Stimulated activated naive CD8-positive, alpha-beta T cell treated with anti-CD3 and anti-CD28 coated beads, Interleukin-15, Interleukin-2, amounts not matched to agents 100 ng/mL and 50 ng/mL, for 24 hours (primary cell): ENCODE measurements around the gene ATP6V1A.

Experiments
- H3K27ac Mint-ChIP-seq: one replicate; pipeline ENCODE4 v1.8.0; 2021; ENCODE audit warnings: mild to moderate bottlenecking, mixed read lengths
- H3K27me3 Mint-ChIP-seq: one replicate; pipeline ENCODE4 v1.8.0; 2021; ENCODE audit warnings: mixed read lengths
- H3K36me3 Mint-ChIP-seq: one replicate; pipeline ENCODE4 v1.8.0; 2021; ENCODE audit warnings: low read depth, mixed read lengths
- H3K4me1 Mint-ChIP-seq: one replicate; pipeline ENCODE4 v1.8.0; 2021; ENCODE audit warnings: low read depth, mixed read lengths
- H3K4me3 Mint-ChIP-seq: one replicate; pipeline ENCODE4 v1.8.0; 2021; ENCODE audit warnings: mild to moderate bottlenecking, mixed read lengths
- H3K9me3 Mint-ChIP-seq: one replicate; pipeline ENCODE4 v1.8.0; 2021; ENCODE audit warnings: mixed read lengths

The ATP6V1A gene

GRCh38 chr3:113746548-113747282 lies at the start of gene ATP6V1A:
TSS of gene ATP6V1A (plus strand) at chr3:113747035. CDS start at chr3:113778754, 31,719 bp downstream.
- peak within 1 kb of the TSS; percentile 99 for H3K4me3 Mint-ChIP-seq
- H3K9me3 Mint-ChIP-seq: no peaks in the 10 kb centered on the region
- H3K27ac Mint-ChIP-seq: peak within 1 kb of the TSS; percentile 100
- H3K4me1 Mint-ChIP-seq: peaks cover 75% of the 10 kb centered on the region
- H3K36me3 Mint-ChIP-seq: peaks cover 34% of the 10 kb centered on the region
- no peaks in the 10 kb centered on the region for H3K27me3 Mint-ChIP-seq

DNA sequence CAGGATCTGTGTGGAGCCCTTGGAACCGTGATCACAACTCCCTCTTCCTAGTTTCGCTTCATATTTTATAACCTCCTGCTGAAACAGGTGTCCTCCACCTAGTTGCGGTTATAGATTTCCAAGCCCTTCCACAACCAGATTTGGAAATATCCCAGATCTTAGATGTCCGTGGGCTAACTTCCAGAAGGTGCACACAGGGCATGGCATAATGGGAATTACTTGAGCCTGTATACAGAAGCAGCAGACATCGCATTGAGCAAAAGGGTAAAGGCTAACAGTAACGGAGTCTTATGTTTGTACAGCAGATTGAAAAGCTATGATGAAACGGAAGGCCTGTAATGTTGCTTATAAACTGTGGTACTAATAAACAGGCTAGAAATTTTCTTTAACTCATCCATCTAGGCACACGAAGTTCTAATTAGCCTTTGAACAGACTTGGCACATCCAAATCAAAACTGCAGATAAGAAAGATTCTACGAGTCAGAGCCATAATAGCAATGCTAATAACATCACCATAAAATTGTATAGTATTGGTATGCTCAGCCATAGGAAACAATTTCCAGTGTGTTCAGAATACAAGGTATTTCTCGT lies 49.2 kb upstream of the ATP6V1A start:
- Mint-ChIP-seq H3K27ac (no peak overlapping the region), H3K36me3 (peaks cover 3% of the 10 kb centered on the region), H3K9me3 (no peaks in the 10 kb centered on the region), H3K27me3 (no peaks in the 10 kb centered on the region), H3K4me3 (no peak overlapping the region), H3K4me1 (peaks cover 24% of the 10 kb centered on the region)

DNA sequence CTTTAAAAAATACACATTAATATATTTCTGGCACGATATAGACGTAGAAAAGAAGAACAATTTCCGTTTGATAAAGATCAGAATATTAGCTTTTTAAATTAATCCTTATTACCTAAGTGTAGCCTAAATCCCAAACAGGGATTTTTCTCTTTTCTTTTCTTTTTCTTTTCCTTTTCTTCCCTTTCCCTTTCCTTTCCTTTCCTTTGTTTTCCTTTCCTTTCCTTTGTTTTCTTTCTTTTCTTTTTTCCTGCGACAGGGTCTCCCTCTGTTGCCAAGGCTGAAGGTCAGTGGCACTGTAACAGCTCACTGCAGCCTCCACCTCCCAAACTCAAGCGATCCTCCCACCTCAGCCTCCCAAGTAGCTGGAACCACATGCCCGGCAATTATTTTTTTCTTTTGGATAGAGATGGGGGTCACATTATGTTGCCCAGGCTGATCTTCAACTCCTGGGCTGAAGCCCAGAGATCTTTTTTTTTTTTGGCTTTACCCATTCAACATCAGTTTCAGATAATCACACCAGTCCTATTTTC lies 48.6 kb upstream of the ATP6V1A start:
- H3K4me1 Mint-ChIP-seq: peaks cover 21% of the 10 kb centered on the region
- H3K27ac Mint-ChIP-seq: peak overlapping the region; percentile 85
- H3K9me3 Mint-ChIP-seq: no peaks in the 10 kb centered on the region
- H3K4me3 Mint-ChIP-seq: no peak overlapping the region
- H3K36me3 Mint-ChIP-seq: peaks cover 3% of the 10 kb centered on the region
- no peaks in the 10 kb centered on the region for H3K27me3 Mint-ChIP-seq

GRCh38 chr3:113698956-113699355 lies 47.9 kb upstream of the ATP6V1A start:
- H3K27ac Mint-ChIP-seq: peak overlapping the region; percentile 45
- H3K9me3 Mint-ChIP-seq: no peaks in the 10 kb centered on the region
- H3K36me3 Mint-ChIP-seq: peaks cover 3% of the 10 kb centered on the region
- H3K4me3 Mint-ChIP-seq: peak overlapping the region; percentile 58
- H3K4me1 Mint-ChIP-seq: peaks cover 15% of the 10 kb centered on the region
- no peaks in the 10 kb centered on the region for H3K27me3 Mint-ChIP-seq

DNA sequence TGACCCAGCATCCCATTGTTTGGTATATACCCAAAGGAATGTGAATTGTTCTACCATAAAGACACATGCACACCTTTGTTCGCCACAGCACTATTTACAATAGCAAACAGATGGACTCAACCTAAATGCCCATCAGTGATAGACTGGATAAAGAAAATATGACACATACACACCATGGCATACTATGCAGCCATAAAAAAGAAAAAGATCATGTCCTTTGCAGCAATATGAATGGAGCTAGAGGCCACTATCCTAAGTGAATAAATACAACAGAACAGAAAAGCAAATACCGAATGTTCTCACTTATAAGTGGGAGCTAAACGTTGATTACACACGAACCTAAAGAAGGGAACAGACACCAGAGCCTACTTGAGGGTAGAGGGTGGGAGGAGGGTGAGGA lies 39.0 kb upstream of the ATP6V1A start:
- peaks cover 7% of the 10 kb centered on the region for H3K27me3 Mint-ChIP-seq
- no peak overlapping the region for H3K27ac Mint-ChIP-seq

GRCh38 chr3:113712129-113712528 lies 34.7 kb upstream of the ATP6V1A start:
- H3K4me1 Mint-ChIP-seq: peaks cover 4% of the 10 kb centered on the region
- H3K27me3 Mint-ChIP-seq: peaks cover 6% of the 10 kb centered on the region
- no peak overlapping the region for H3K27ac Mint-ChIP-seq
- no peak overlapping the region for H3K4me3 Mint-ChIP-seq
- no peaks in the 10 kb centered on the region for H3K9me3 Mint-ChIP-seq
- peaks cover 23% of the 10 kb centered on the region for H3K36me3 Mint-ChIP-seq

More for the DNA sequence above, 39.0 kb upstream of the ATP6V1A start:
- Mint-ChIP-seq H3K9me3 (no peaks in the 10 kb centered on the region), H3K4me1 (peaks cover 4% of the 10 kb centered on the region), H3K4me3 (no peak overlapping the region), H3K36me3 (no peaks in the 10 kb centered on the region)

DNA sequence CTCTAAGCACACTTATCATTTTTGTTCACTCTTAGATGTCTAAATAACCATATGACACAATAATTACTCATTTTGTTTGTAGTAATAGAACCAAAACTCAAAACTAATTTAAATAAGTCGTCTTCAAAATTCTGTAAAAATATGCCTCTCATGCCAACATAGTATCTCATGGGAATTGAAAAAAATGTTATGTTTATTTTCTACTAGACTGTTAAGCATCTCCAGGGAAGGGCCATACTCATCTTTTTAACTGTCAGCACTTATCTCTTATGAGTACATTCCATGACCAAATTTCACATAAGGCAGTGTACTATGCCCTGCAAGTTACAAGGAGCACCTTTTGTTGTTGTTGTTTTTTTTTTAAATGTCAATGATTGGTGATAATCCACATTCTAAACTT lies 32.1 kb upstream of the ATP6V1A start:
- Mint-ChIP-seq H3K9me3 (no peaks in the 10 kb centered on the region), H3K27me3 (peaks cover 3% of the 10 kb centered on the region), H3K4me3 (no peak overlapping the region), H3K36me3 (peaks cover 41% of the 10 kb centered on the region), H3K27ac (no peak overlapping the region), H3K4me1 (peaks cover 27% of the 10 kb centered on the region)

DNA sequence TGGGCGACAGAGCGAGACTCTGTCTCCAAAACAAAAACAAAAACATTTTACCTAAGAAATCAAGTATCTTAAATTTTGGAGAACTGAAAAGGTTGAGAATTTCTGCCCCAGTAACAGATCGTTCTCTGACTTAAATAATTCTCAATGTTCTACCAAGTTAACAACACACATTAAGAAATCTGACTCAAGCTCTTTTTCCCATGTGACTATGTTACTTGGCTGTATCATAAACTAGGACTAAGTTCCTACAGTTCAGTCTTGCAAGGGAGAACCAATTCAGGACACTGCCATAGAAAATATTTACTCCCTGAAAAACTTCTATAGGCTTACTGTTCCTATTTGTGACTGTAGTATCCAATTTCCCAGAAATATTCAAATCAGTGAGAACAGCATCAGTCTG lies 29.5 kb upstream of the ATP6V1A start:
- H3K27me3 Mint-ChIP-seq: no peaks in the 10 kb centered on the region
- H3K4me3 Mint-ChIP-seq: no peak overlapping the region
- H3K36me3 Mint-ChIP-seq: peaks cover 67% of the 10 kb centered on the region
- no peak overlapping the region for H3K27ac Mint-ChIP-seq
- peaks cover 30% of the 10 kb centered on the region for H3K4me1 Mint-ChIP-seq
- H3K9me3 Mint-ChIP-seq: no peaks in the 10 kb centered on the region

DNA sequence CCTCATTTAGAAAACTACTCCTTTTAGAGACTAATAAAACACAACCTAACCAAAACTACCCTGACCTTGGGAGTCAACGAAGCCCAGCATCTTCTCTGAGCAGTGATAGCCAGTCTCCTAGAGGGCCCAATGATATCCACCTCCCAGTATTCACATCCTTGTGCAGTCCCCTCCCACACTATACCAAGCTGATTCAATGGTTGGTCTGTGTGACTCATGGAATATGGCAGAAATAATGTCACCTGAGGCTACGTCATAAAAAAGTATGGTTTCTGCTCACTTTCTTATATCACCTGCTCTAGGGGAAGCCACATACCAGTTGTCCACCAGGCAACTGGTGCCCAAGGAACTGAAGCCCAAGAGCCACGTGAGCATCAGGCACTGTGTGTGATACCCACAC lies 29.0 kb upstream of the ATP6V1A start:
- H3K9me3 Mint-ChIP-seq: no peaks in the 10 kb centered on the region
- H3K36me3 Mint-ChIP-seq: peaks cover 71% of the 10 kb centered on the region
- no peaks in the 10 kb centered on the region for H3K27me3 Mint-ChIP-seq
- peaks cover 29% of the 10 kb centered on the region for H3K4me1 Mint-ChIP-seq
- peak overlapping the region; percentile 78 for H3K27ac Mint-ChIP-seq
- H3K4me3 Mint-ChIP-seq: no peak overlapping the region

DNA sequence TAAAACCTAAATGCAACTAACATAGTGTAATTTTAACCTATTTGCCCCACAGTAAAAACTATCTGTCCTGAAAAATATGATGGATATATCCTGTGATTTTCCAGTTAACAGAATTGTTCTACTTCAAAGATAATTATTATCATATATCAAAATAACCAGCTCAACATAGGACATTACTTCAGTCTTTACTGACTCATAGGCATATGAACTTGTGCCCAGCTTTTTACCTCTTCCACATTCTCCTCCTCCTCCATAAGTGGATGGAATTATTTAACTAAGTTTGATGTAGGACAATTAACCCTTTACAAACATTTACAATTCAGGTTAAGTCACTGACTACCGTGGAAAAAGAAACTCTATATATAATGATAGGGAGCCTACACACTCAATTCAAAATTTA lies 27.5 kb upstream of the ATP6V1A start:
- Mint-ChIP-seq H3K27me3 (no peaks in the 10 kb centered on the region), H3K4me1 (peaks cover 29% of the 10 kb centered on the region), H3K4me3 (no peak overlapping the region), H3K9me3 (no peaks in the 10 kb centered on the region), H3K36me3 (peaks cover 84% of the 10 kb centered on the region), H3K27ac (no peak overlapping the region)

- Mint-ChIP-seq H3K36me3 (peaks cover 86% of the 10 kb centered on the region), H3K4me3 (no peak overlapping the region), H3K4me1 (peaks cover 29% of the 10 kb centered on the region), H3K9me3 (no peaks in the 10 kb centered on the region), H3K27ac (peak overlapping the region; percentile 5), H3K27me3 (no peaks in the 10 kb centered on the region)
These were observed 27.1 kb upstream of the ATP6V1A start for GRCh38 chr3:113719758-113720157.

DNA sequence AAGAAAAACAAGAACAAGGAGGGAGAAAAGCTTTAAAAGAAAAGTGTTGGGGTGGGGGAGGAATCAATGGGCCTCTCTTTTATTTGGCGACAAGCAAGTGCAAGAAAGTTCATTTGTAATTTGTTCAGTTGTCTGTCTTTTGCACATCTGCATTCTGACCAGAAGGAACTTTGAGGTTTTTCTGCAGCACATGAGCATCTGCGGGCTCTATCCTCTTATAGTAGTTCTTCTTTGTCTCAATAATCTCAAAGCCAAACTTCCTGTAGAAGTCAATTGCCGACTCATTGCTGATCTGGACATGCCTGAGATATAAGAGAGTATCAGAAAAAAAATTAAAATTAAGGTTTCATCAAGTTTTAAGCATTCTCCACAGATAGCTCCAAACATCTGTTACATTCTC lies 25.2 kb upstream of the ATP6V1A start:
- Mint-ChIP-seq H3K27ac (peak overlapping the region; percentile 70), H3K36me3 (peaks cover 79% of the 10 kb centered on the region), H3K27me3 (no peaks in the 10 kb centered on the region)

DNA sequence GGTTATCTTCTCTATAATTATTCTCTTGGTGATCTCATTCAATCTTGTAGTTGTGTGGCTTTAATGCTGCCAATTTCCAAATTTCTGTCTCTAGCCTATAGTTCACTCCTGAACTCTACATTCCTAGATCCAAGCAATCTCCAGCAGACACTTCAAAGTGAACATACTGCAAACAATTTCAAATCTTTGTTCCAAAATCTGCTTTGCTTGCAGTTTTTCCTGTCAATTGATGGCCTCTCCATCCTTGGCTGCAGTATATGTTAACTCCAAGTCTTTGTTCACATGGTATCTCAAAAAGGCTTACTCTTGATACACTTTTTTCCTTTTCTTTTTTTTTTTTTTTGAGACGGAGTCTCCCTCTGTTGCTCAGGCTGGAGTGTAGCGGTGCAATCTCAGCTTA lies 18.2 kb upstream of the ATP6V1A start:
- Mint-ChIP-seq H3K36me3 (peaks cover 67% of the 10 kb centered on the region), H3K4me1 (peaks cover 27% of the 10 kb centered on the region), H3K9me3 (no peaks in the 10 kb centered on the region), H3K27me3 (no peaks in the 10 kb centered on the region), H3K27ac (no peak overlapping the region), H3K4me3 (no peak overlapping the region)

More for the DNA sequence above, 25.2 kb upstream of the ATP6V1A start:
- Mint-ChIP-seq H3K4me3 (no peak overlapping the region), H3K4me1 (peaks cover 29% of the 10 kb centered on the region), H3K9me3 (no peaks in the 10 kb centered on the region)

DNA sequence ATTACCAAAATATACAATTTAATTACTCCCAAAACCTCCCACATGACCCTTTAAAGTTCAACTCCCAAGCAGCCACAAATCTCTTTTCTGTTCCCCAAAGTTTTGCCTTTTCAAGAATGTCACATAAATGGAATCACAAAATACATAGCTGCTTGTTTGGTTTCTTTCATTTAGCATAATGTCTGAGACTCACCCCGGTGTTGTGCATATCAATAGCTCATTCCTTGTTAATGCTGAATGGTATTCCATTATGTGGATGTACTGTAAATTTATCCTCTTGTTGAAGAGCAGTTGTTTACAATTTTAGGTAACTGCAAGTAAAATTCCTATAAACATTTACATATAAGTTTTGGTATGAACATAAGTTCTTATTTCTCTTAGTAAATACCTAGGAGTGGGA lies 16.3 kb upstream of the ATP6V1A start:
- Mint-ChIP-seq H3K4me1 (peaks cover 32% of the 10 kb centered on the region), H3K36me3 (peaks cover 64% of the 10 kb centered on the region), H3K27ac (no peak overlapping the region), H3K9me3 (no peaks in the 10 kb centered on the region), H3K4me3 (no peak overlapping the region), H3K27me3 (no peaks in the 10 kb centered on the region)

GRCh38 chr3:113731694-113732093 lies 15.1 kb upstream of the ATP6V1A start:
- Mint-ChIP-seq H3K27me3 (no peaks in the 10 kb centered on the region), H3K36me3 (peaks cover 58% of the 10 kb centered on the region), H3K4me3 (no peak overlapping the region), H3K4me1 (peaks cover 41% of the 10 kb centered on the region), H3K9me3 (no peaks in the 10 kb centered on the region), H3K27ac (no peak overlapping the region)
